ENCODE results near the gene SPATA31A6.
"Not testable (repeated sequence)": the region's sequence is repeated elsewhere in the genome, so short reads cannot be mapped to it uniquely, and the experiment has no call there.

The SPATA31A6 gene

DNA sequence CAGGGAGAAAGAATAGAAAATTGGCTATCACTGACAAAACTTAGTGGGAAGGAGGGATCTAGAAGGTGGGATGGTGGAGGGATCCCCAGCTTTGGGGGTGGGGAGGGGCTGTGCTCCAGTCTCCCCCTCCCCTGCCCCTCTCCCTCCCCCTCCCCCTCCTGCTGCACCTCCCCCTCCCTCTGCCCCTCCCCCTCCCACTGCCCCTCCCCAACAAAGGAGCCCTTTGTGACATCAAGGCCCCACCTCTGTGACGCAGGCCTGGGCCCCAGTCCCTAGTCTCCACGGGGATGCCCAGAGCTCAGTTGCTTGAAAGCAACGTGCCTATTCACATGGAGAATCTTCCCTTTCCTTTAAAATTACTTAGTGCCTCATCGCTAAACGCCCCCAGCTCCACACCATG is at the start of gene SPATA31A6:
SPATA31A6 (plus strand) TSS at position 301 of the 400 bp plus-strand sequence; CDS start at position 330, 29 bp downstream.
- not testable (repeated sequence) for DNase-seq (ENCODE audit: low spot score)

DNA sequence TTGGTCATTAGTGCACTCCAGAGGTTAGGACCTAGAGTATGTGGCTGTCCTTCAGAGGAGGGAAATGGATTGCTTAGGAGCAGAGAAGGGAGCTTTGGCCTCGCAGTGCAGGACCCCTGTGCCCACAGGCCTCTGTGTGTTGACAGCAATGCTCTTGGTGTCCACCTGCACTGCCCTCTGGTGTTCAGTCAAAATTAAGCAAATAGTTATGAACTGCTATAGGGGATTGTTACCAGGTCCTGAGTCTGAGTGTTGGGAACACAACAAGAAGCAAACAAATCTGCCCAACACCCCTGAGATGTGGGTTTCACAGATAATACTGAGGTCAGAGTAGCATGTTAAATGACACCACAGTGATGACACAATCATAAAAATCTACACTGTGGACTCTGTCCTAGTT is 23.2 kb upstream of the SPATA31A6 start:
- DNase-seq (ENCODE audit: low spot score): not testable (repeated sequence)

DNA sequence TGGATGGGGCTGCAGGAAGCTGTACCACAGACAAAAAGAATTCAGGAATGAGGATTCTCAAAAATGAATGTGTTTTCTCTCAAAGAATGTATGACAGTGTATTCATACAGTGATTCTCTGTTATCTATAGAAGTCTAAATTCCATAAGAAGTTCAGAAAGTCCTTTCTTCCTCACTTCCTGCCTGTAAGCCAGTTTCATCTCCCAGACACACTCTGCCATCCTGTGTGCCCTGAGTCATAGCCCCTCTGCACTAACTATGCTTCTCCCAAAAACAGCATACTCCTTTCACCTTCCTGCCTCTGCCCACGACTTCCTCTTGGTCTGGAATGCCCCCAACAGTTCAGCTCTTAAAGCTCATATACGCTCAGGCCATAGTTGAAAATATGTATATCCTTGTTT is 36.4 kb downstream of the SPATA31A6 start:
- DNase-seq (ENCODE audit: low spot score): peak; percentile 2

GRCh38 chr9:42223230-42223629 is 39.8 kb downstream of the SPATA31A6 start:
- DNase-seq (ENCODE audit: low spot score): not testable (repeated sequence)

DNA sequence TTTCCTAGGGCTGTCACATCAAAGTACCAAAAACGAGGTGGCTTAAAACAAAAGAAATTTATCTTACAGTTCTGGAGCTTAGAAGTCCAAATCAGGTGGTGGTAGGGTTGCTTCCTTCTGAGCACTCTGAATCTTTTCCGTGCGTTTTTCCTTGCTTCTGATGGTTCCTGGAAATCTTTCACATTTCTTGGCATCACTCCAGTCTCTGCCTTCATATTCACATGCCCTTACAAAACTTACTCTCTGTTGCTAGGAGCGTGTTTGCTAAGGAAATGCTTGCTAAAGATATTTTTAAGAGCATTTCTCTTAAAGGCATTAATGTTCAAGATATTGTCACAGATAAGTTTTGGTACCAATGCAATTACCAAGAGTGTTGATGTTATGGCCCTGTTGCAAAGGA is 49.6 kb downstream of the SPATA31A6 start:
- not testable (repeated sequence) for DNase-seq (ENCODE audit: low spot score)

- DNase-seq (ENCODE audit: low spot score): not testable (repeated sequence)
These were observed 51.2 kb downstream of the SPATA31A6 start for GRCh38 chr9:42234610-42235009.

DNA sequence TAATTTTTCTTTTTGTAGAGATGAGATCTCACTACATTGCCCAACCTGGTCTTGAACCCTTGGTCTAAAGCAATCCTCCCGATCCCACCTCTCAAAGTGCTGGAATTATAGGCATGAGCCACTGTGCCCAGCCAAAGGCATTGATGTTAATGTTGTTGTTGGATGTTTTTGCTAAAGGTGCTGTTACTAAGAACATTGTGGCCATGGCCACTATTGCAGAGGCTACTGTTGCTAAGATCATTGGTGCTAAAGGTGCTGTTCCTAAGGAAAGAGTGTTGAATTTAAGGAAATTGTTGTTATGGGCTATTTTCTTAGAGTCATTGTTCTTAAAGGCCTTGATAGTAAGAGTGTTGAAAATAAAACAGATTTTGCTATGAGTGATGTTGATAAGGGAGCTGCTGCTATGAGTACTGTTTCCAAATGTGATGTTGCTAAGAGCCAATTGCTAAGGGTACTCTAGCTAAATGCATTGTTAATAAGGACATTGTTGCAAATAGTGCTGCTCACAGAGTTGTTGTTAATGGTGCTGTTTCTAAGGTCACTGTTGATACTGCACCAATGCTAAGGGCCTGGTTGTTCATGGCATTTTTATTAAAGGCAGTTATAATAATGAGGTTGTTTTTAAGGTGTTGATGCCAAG is 52.0 kb downstream of the SPATA31A6 start:
- DNase-seq (ENCODE audit: low spot score): not testable (repeated sequence)

DNA sequence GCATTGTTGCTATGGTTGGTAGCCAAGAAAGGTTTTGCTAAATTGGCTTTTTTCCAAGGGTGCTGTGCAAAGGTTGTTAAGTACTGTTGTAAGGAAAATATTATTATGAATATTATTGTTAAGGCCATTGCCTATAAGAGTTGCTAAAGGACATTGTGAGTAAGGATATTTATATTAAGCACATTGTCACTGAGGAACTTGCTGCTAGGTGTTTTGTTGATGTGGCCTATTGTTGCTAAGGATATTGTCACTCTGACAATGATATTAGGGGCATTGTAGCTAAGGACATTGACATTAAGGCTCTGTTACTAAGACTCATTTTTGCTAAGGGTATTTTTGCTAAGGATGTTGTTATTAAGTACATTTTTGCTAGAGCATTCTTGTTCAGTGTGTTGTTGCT is 52.6 kb downstream of the SPATA31A6 start:
- DNase-seq (ENCODE audit: low spot score): not testable (repeated sequence)

DNA sequence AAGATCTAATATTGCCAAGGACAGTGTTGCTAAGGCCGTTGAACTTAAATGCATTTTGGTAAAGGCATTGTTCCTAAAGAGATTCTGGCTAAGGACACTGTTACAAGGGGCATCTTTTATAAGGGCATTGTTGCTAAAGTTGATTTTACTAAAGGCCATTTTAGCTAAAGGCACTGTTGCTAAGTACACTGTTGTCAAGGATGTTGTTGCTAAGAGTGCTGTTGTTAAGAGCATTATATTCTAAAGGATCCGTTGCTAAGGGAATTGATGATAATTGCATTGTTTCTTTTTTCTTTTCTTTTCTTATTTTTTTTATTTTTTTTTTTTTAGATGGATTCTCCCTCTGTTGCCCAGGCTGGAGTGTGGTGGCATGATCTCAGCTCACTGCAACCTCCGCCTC is 53.9 kb downstream of the SPATA31A6 start:
- DNase-seq (ENCODE audit: low spot score): not testable (repeated sequence)

- not testable (repeated sequence) for DNase-seq (ENCODE audit: low spot score)
These were observed 55.4 kb downstream of the SPATA31A6 start for GRCh38 chr9:42238862-42239261.

All from hepatic stellate cell (primary cell).